ENCODE results near the gene INSRR. TPM values are rescaled to one million over a fixed set of nuclear protein-coding genes. Genes with fewer than 3 reads are reported as not detected.

The INSRR gene
- total and polyA plus RNA-seq, 3 experiments from 2014 or later = 0.07 TPM; not detected in 2

- H3K9me3 ChIP-seq (ENCODE audit: low read length) = no peaks in the 10 kb centered on the region
- Mint-ChIP-seq H3K4me1 (peaks cover 15 to 20% (median 16%) of the 10 kb centered on the region in 3 donors), H3K4me3 (peak overlapping the region; percentile 70 to 83 (median 75)), H3K27ac (peak overlapping the region in 1 of 8 donors; percentile 72), H3K27me3 (peaks cover 46 to 69% of the 10 kb centered on the region in 2 donors), H3K36me3 (peaks cover 0 to 3% (median 3%) of the 10 kb centered on the region in 3 donors), H3K9me3 (no peaks in the 10 kb centered on the region)
- DNase-seq = peak; percentile 76 to 86 (median 77)
- no peak overlapping the region for H3K27ac ChIP-seq (ENCODE audit: low read depth, low read length)
- no peaks in the 10 kb centered on the region for H3K36me3 ChIP-seq (ENCODE audit: insufficient read depth, low read length)
- peaks cover 16% of the 10 kb centered on the region for H3K4me1 ChIP-seq (ENCODE audit: insufficient read depth, low read length)
- ChIA-PET POLR2A (interaction anchor here (0.5 to 0.6 kb wide), 3 partner anchors 71 to 529 kb away, joined by 3 to 5 read pairs (median 3); no protein-coding TSS in a partner anchor), CTCF (interaction anchor here (0.9 to 4.9 kb wide), 13 partner anchors 9 to 203 kb away, joined by 3 to 32 read pairs (median 3); partner anchors contain the start of gene NTRK1)
- peak overlapping the region; percentile 20 for H3K4me3 ChIP-seq (ENCODE audit: low read length)
- H3K27me3 ChIP-seq (ENCODE audit: insufficient read depth, low read length, poor library complexity, severe bottlenecking) = peaks cover 3% of the 10 kb centered on the region
These were observed 33.5 kb upstream of the INSRR start for GRCh38 chr1:156892190-156893047.

DNA sequence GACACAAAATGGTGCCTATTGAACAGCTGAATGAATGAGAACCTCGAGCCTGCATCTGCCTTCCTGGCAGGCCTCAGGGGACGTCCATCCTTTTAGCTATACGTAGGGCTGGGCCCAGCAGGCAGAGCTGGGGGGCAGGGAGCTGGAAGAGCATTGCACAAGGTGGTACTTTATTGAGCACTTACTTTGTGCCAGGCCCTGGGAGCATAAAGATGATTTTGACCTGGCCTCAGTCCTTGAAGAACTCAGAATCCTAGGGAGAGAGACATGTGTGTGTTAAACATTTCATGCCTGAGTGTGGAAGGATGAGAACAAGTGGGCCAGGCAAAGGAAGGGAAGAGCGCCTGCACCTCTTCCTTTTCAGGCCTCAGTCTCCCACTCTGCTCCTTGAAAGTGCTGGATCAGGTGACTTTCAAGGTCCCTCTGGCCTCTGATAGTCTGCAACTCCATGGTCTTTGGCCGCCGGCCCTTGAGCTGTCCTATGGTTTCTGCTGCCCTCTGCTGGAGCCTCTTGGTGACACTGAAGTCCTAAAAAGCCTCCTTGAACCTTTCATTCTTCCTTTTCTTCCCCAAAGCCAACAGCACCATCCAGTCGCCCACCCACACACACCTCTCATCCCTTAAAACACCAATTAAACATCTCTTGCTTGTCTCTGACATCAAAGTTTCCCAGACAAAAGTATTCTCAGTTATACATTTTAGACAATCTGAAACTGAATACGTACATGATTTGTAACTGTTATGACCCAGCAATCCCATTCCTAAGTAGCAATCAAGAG, 31.1 kb upstream of the INSRR start:
- ChIA-PET POLR2A (no interaction called here), CTCF (interaction anchor here (0.8 to 4.9 kb wide), 20 partner anchors 9 to 200 kb away, joined by 3 to 32 read pairs (median 6); partner anchors contain the start of gene NTRK1)
- H3K36me3 ChIP-seq (ENCODE audit: insufficient read depth, low read length) = no peaks in the 10 kb centered on the region
- Mint-ChIP-seq H3K27ac (peak overlapping the region in 2 of 8 donors; percentile 2 to 36), H3K27me3 (peaks cover 40 to 66% of the 10 kb centered on the region in 2 donors), H3K4me1 (peaks cover 15 to 20% (median 16%) of the 10 kb centered on the region in 3 donors), H3K4me3 (peak overlapping the region in 3 of 7 donors; percentile 0 to 7 (median 3)), H3K9me3 (peaks cover 0 to 2% (median 0%) of the 10 kb centered on the region in 5 donors), H3K36me3 (peaks cover 0 to 3% (median 0%) of the 10 kb centered on the region in 3 donors)
- no peak overlapping the region for H3K27ac ChIP-seq (ENCODE audit: low read depth, low read length)
- peaks cover 3% of the 10 kb centered on the region for H3K27me3 ChIP-seq (ENCODE audit: insufficient read depth, low read length, poor library complexity, severe bottlenecking)
- no peaks in the 10 kb centered on the region for H3K9me3 ChIP-seq (ENCODE audit: low read length)
- DNase-seq = peak in 4 of 5 donors; percentile 24 to 61 (median 42)
- H3K4me1 ChIP-seq (ENCODE audit: insufficient read depth, low read length) = peaks cover 16% of the 10 kb centered on the region
- H3K4me3 ChIP-seq (ENCODE audit: low read length) = no peak overlapping the region

DNA sequence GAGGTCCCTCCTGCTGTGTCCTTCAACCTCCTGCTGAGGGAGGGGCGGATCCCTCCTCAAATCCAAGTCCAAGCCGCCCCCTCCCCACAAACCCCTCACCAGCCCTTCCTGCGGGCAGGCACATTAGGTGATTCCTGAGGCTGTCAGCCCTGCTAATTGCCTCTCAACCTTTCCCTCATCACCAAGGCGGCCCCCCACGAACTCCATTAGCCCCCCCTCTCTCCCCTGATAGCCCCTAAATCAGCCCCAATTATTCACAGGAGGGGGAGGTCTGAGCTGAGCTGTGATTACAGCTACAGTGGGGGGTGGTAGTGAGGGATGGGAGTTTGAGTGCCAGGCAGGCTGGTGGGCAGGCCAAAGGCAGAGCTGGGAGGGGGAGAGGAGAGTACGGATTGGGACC, 28.8 kb upstream of the INSRR start:
- CTCF ChIA-PET = interaction anchor here (0.8 to 2.2 kb wide), 2 partner anchors 49 to 162 kb away, joined by 5 to 9 read pairs; no protein-coding TSS in a partner anchor
- Mint-ChIP-seq H3K9me3 (peaks cover 0 to 2% (median 0%) of the 10 kb centered on the region in 5 donors), H3K27ac (no peak overlapping the region), H3K4me1 (peaks cover 9 to 16% (median 11%) of the 10 kb centered on the region in 3 donors), H3K4me3 (no peak overlapping the region), H3K27me3 (peaks cover 28 to 62% of the 10 kb centered on the region in 2 donors), H3K36me3 (peaks cover 0 to 3% (median 0%) of the 10 kb centered on the region in 3 donors)
- no peaks in the 10 kb centered on the region for H3K36me3 ChIP-seq (ENCODE audit: insufficient read depth, low read length)
- no peaks in the 10 kb centered on the region for H3K27me3 ChIP-seq (ENCODE audit: insufficient read depth, low read length, poor library complexity, severe bottlenecking)
- H3K4me1 ChIP-seq (ENCODE audit: insufficient read depth, low read length) = peaks cover 10% of the 10 kb centered on the region
- no peak overlapping the region for H3K4me3 ChIP-seq (ENCODE audit: low read length)
- no peak for DNase-seq
- POLR2A ChIA-PET = no interaction called here
- no peak overlapping the region for H3K27ac ChIP-seq (ENCODE audit: low read depth, low read length)
- H3K9me3 ChIP-seq (ENCODE audit: low read length) = no peaks in the 10 kb centered on the region

GRCh38 chr1:156887317-156887716, 28.4 kb upstream of the INSRR start:
- ChIA-PET CTCF (interaction anchor here (0.8 to 2.2 kb wide), 2 partner anchors 49 to 162 kb away, joined by 5 to 9 read pairs; no protein-coding TSS in a partner anchor), POLR2A (no interaction called here)
- peaks cover 0 to 3% (median 0%) of the 10 kb centered on the region in 3 donors for H3K36me3 Mint-ChIP-seq
- H3K9me3 ChIP-seq (ENCODE audit: low read length) = no peaks in the 10 kb centered on the region
- H3K4me1 ChIP-seq (ENCODE audit: insufficient read depth, low read length) = peaks cover 5% of the 10 kb centered on the region
- no peak overlapping the region for H3K27ac ChIP-seq (ENCODE audit: low read depth, low read length)
- no peaks in the 10 kb centered on the region for H3K27me3 ChIP-seq (ENCODE audit: insufficient read depth, low read length, poor library complexity, severe bottlenecking)
- H3K27ac Mint-ChIP-seq = no peak overlapping the region
- H3K27me3 Mint-ChIP-seq = peaks cover 27 to 66% of the 10 kb centered on the region in 2 donors
- peaks cover 7 to 14% (median 8%) of the 10 kb centered on the region in 3 donors for H3K4me1 Mint-ChIP-seq
- H3K9me3 Mint-ChIP-seq = peaks cover 0 to 2% (median 0%) of the 10 kb centered on the region in 5 donors
- H3K36me3 ChIP-seq (ENCODE audit: insufficient read depth, low read length) = no peaks in the 10 kb centered on the region
- H3K4me3 Mint-ChIP-seq = no peak overlapping the region
- H3K4me3 ChIP-seq (ENCODE audit: low read length) = no peak overlapping the region
- DNase-seq = no peak

DNA sequence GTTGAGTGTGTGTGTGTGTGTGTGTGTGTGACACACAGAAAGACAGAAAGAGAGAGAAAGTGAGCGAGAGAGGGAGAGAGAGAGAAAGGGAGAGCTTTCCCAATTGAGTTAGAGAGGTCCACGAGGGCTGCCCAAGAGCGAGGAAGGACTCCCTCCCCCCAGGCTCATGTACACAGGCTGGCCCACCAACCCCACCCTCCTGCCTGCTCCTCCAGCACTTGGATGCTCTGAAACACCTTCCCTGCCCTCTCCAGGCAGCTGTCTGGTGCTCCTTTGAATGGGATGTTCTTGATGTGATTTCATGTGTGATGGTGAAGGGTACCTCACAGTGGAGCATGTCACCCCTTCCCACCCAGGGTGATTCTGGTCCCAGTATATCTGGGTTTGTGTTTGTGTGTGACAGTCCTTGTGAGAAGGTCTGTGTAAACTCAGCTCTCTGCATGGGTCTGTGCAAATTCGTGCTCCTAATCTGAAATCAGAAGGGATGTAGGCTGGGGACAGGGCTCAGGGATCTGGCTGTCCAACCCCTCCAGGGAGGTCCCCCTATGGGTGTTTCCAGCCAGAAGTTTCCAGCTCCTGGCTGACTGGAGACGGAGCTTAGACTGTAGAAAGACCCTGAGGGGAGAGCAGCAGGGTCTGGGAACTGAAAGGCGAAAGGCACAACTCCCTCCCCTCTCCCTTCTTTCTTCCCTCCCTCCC, 27.8 kb upstream of the INSRR start:
- H3K9me3 Mint-ChIP-seq = peaks cover 0 to 2% (median 0%) of the 10 kb centered on the region in 5 donors
- no peak for DNase-seq
- no peaks in the 10 kb centered on the region for H3K27me3 ChIP-seq (ENCODE audit: insufficient read depth, low read length, poor library complexity, severe bottlenecking)

GRCh38 chr1:156885880-156886355, 27.0 kb upstream of the INSRR start:
- no peak overlapping the region for H3K27ac ChIP-seq (ENCODE audit: low read depth, low read length)
- Mint-ChIP-seq H3K27me3 (peaks cover 22 to 63% of the 10 kb centered on the region in 2 donors), H3K4me3 (no peak overlapping the region), H3K9me3 (peaks cover 0 to 2% (median 0%) of the 10 kb centered on the region in 5 donors), H3K27ac (no peak overlapping the region), H3K4me1 (peaks cover 0 to 5% (median 2%) of the 10 kb centered on the region in 3 donors), H3K36me3 (peaks cover 0 to 3% (median 0%) of the 10 kb centered on the region in 3 donors)
- DNase-seq = no peak
- ChIA-PET CTCF (interaction anchor here (1.5 kb wide), 1 partner anchor 25 kb away, joined by 6 read pairs; the partner anchor contains the start of gene NTRK1), POLR2A (interaction anchor here (0.5 kb wide), 1 partner anchor 390 kb away, joined by 3 read pairs; no protein-coding TSS in a partner anchor)
- no peaks in the 10 kb centered on the region for H3K27me3 ChIP-seq (ENCODE audit: insufficient read depth, low read length, poor library complexity, severe bottlenecking)
- no peak overlapping the region for H3K4me3 ChIP-seq (ENCODE audit: low read length)
- no peaks in the 10 kb centered on the region for H3K36me3 ChIP-seq (ENCODE audit: insufficient read depth, low read length)
- no peaks in the 10 kb centered on the region for H3K4me1 ChIP-seq (ENCODE audit: insufficient read depth, low read length)
- H3K9me3 ChIP-seq (ENCODE audit: low read length) = no peaks in the 10 kb centered on the region

More for the DNA sequence above, 27.8 kb upstream of the INSRR start:
- peaks cover 2 to 8% (median 4%) of the 10 kb centered on the region in 3 donors for H3K4me1 Mint-ChIP-seq
- H3K9me3 ChIP-seq (ENCODE audit: low read length) = no peaks in the 10 kb centered on the region
- H3K4me1 ChIP-seq (ENCODE audit: insufficient read depth, low read length) = no peaks in the 10 kb centered on the region
- H3K27ac ChIP-seq (ENCODE audit: low read depth, low read length) = no peak overlapping the region
- H3K4me3 ChIP-seq (ENCODE audit: low read length) = no peak overlapping the region
- POLR2A ChIA-PET = no interaction called here
- H3K36me3 Mint-ChIP-seq = peaks cover 0 to 3% (median 0%) of the 10 kb centered on the region in 3 donors
- no peaks in the 10 kb centered on the region for H3K36me3 ChIP-seq (ENCODE audit: insufficient read depth, low read length)
- H3K4me3 Mint-ChIP-seq = no peak overlapping the region
- CTCF ChIA-PET = interaction anchor here (1.5 to 2.2 kb wide), 2 partner anchors 26 to 161 kb away, joined by 6 to 9 read pairs; partner anchors contain the start of gene NTRK1
- no peak overlapping the region for H3K27ac Mint-ChIP-seq
- H3K27me3 Mint-ChIP-seq = peaks cover 23 to 67% of the 10 kb centered on the region in 2 donors

- no peaks in the 10 kb centered on the region for H3K9me3 ChIP-seq (ENCODE audit: low read length)
- H3K27ac ChIP-seq (ENCODE audit: low read depth, low read length) = no peak overlapping the region
- no peaks in the 10 kb centered on the region for H3K27me3 ChIP-seq (ENCODE audit: insufficient read depth, low read length, poor library complexity, severe bottlenecking)
- H3K4me1 Mint-ChIP-seq = peaks cover 0 to 3% (median 2%) of the 10 kb centered on the region in 3 donors
- H3K4me3 ChIP-seq (ENCODE audit: low read length) = no peak overlapping the region
- peaks cover 0 to 3% (median 0%) of the 10 kb centered on the region in 3 donors for H3K36me3 Mint-ChIP-seq
- no peak for DNase-seq
- CTCF ChIA-PET = interaction anchor here (1.5 kb wide), 1 partner anchor 25 kb away, joined by 6 read pairs; the partner anchor contains the start of gene NTRK1
- POLR2A ChIA-PET = interaction anchor here (0.5 kb wide), 1 partner anchor 390 kb away, joined by 3 read pairs; no protein-coding TSS in a partner anchor
- H3K36me3 ChIP-seq (ENCODE audit: insufficient read depth, low read length) = no peaks in the 10 kb centered on the region
- H3K4me1 ChIP-seq (ENCODE audit: insufficient read depth, low read length) = no peaks in the 10 kb centered on the region
- no peak overlapping the region for H3K27ac Mint-ChIP-seq
- H3K27me3 Mint-ChIP-seq = peaks cover 20 to 63% of the 10 kb centered on the region in 2 donors
- peaks cover 0 to 2% (median 0%) of the 10 kb centered on the region in 5 donors for H3K9me3 Mint-ChIP-seq
- no peak overlapping the region for H3K4me3 Mint-ChIP-seq
These were observed 26.4 kb upstream of the INSRR start for GRCh38 chr1:156885314-156885713.

Data from CD8-positive, alpha-beta memory T cell (primary cell).